Activated T-helper 1 cell treated with anti-CD3 and anti-CD28 coated beads, Interleukin-12 subunit alpha, Interleukin-12 subunit beta, Interleukin-2, Interleukin-4 antibody, amounts not matched to agents 30 ng/mL and 10 ng/mL and 1 ng/mL, durations not matched to agents 14 hours and 24 hours and 36 hours (primary cell): ENCODE data around the gene WDFY4. TPM values are rescaled to one million over a fixed set of nuclear protein-coding genes. Genes with fewer than 3 reads are reported as not detected.
"Not testable (repeated sequence)": the region's sequence is repeated elsewhere in the genome, so short reads cannot be mapped to it uniquely, and the experiment has no call there.

ENCODE experiments used
- DNase-seq: peaks from one replicate; pipeline ENCODE4 v3.0.0; 2021; ENCODE audit warnings: low spot score
- H3K27ac Mint-ChIP-seq: one replicate; pipeline ENCODE4 v1.8.0; 2021; ENCODE audit warnings: mild to moderate bottlenecking, mixed read lengths
- H3K27me3 Mint-ChIP-seq: one replicate; pipeline ENCODE4 v1.8.0; 2022; ENCODE audit warnings: mild to moderate bottlenecking, moderate library complexity, mixed read lengths; ENCODE audit not compliant: insufficient read depth
- H3K36me3 Mint-ChIP-seq: one replicate; pipeline ENCODE4 v1.8.0; 2021; ENCODE audit warnings: low read depth, mixed read lengths
- H3K4me1 Mint-ChIP-seq: one replicate; pipeline ENCODE4 v1.8.0; 2021; ENCODE audit warnings: low read depth, mixed read lengths
- H3K4me3 Mint-ChIP-seq: one replicate; pipeline ENCODE4 v1.8.0; 2021; ENCODE audit warnings: mild to moderate bottlenecking, moderate library complexity, mixed read lengths
- H3K9me3 Mint-ChIP-seq: one replicate; pipeline ENCODE4 v1.8.0; 2021; ENCODE audit warnings: mixed read lengths
- intact Hi-C: fragments of 100-400 bp; cut with micrococcal nuclease; formaldehyde crosslinking; loops from one replicate; pipeline ENCODE4 v1.15.1; 2024
- total RNA-seq: library from RNA; stranded (reverse); gene quantifications from 2 replicates; pipeline ENCODE4 v1.2.3, GENCODE V29; 2022

Gene WDFY4
- 0.08 TPM in 1 of 2 replicates, not detected in the other for total RNA-seq

GRCh38 chr10:48684792-48685623, at the start of gene WDFY4:
WDFY4 (plus strand) TSS chr10:48684873; CDS start chr10:48709733, 24,860 bp downstream.
- H3K9me3 Mint-ChIP-seq: no peaks in the 10 kb centered on the region
- H3K4me3 Mint-ChIP-seq: no peak within 1 kb of the TSS
- peaks cover 18% of the 10 kb centered on the region for H3K27me3 Mint-ChIP-seq
- no peaks in the 10 kb centered on the region for H3K4me1 Mint-ChIP-seq
- no peaks in the 10 kb centered on the region for H3K36me3 Mint-ChIP-seq
- intact Hi-C loops: no loop called here
- DNase-seq: no peak
- H3K27ac Mint-ChIP-seq: no peak within 1 kb of the TSS

- intact Hi-C loops: loop anchor here (5.0 kb wide), 1 partner anchor 1872 kb away; no protein-coding TSS in a partner anchor
- Mint-ChIP-seq H3K36me3 (no peaks in the 10 kb centered on the region), H3K27ac (no peak overlapping the region), H3K4me3 (no peak overlapping the region), H3K4me1 (peaks cover 20% of the 10 kb centered on the region), H3K9me3 (peaks cover 5% of the 10 kb centered on the region), H3K27me3 (peaks cover 6% of the 10 kb centered on the region)
- no peak for DNase-seq
These were observed 49.6 kb upstream of the WDFY4 start for GRCh38 chr10:48634984-48635557.

- Mint-ChIP-seq H3K4me1 (peaks cover 20% of the 10 kb centered on the region), H3K4me3 (no peak overlapping the region), H3K9me3 (peaks cover 9% of the 10 kb centered on the region), H3K36me3 (no peaks in the 10 kb centered on the region), H3K27ac (no peak overlapping the region), H3K27me3 (peaks cover 8% of the 10 kb centered on the region)
- DNase-seq: no peak
- intact Hi-C loops: no loop called here
These were observed 48.4 kb upstream of the WDFY4 start for GRCh38 chr10:48636231-48636630.

- intact Hi-C loops: no loop called here
- Mint-ChIP-seq H3K27ac (no peak overlapping the region), H3K27me3 (peaks cover 8% of the 10 kb centered on the region), H3K36me3 (no peaks in the 10 kb centered on the region), H3K4me1 (peaks cover 20% of the 10 kb centered on the region), H3K9me3 (peaks cover 12% of the 10 kb centered on the region), H3K4me3 (no peak overlapping the region)
- DNase-seq: no peak
These were observed 47.8 kb upstream of the WDFY4 start for GRCh38 chr10:48636901-48637300.

GRCh38 chr10:48638158-48638557, 46.5 kb upstream of the WDFY4 start:
- no peak for DNase-seq
- no peak overlapping the region for H3K4me3 Mint-ChIP-seq
- H3K36me3 Mint-ChIP-seq: no peaks in the 10 kb centered on the region
- peaks cover 6% of the 10 kb centered on the region for H3K27me3 Mint-ChIP-seq
- H3K9me3 Mint-ChIP-seq: peaks cover 15% of the 10 kb centered on the region
- intact Hi-C loops: no loop called here
- H3K4me1 Mint-ChIP-seq: peaks cover 19% of the 10 kb centered on the region
- no peak overlapping the region for H3K27ac Mint-ChIP-seq

GRCh38 chr10:48638739-48639527, 45.7 kb upstream of the WDFY4 start:
- H3K27ac Mint-ChIP-seq: no peak overlapping the region
- peaks cover 15% of the 10 kb centered on the region for H3K9me3 Mint-ChIP-seq
- no peak for DNase-seq
- H3K36me3 Mint-ChIP-seq: no peaks in the 10 kb centered on the region
- no peak overlapping the region for H3K4me3 Mint-ChIP-seq
- intact Hi-C loops: no loop called here
- H3K4me1 Mint-ChIP-seq: peaks cover 12% of the 10 kb centered on the region
- peaks cover 8% of the 10 kb centered on the region for H3K27me3 Mint-ChIP-seq

GRCh38 chr10:48639632-48640031, 45.0 kb upstream of the WDFY4 start:
- no peak overlapping the region for H3K27ac Mint-ChIP-seq
- H3K4me3 Mint-ChIP-seq: no peak overlapping the region
- H3K4me1 Mint-ChIP-seq: peaks cover 5% of the 10 kb centered on the region
- H3K9me3 Mint-ChIP-seq: peaks cover 15% of the 10 kb centered on the region
- no peak for DNase-seq
- intact Hi-C loops: no loop called here
- H3K27me3 Mint-ChIP-seq: peaks cover 9% of the 10 kb centered on the region
- no peaks in the 10 kb centered on the region for H3K36me3 Mint-ChIP-seq

- Mint-ChIP-seq H3K36me3 (no peaks in the 10 kb centered on the region), H3K27me3 (peaks cover 13% of the 10 kb centered on the region)
- no peak for DNase-seq
These were observed 44.3 kb upstream of the WDFY4 start for GRCh38 chr10:48640326-48640725.

GRCh38 chr10:48641099-48641690, 43.5 kb upstream of the WDFY4 start:
- H3K4me1 Mint-ChIP-seq, H3K27ac Mint-ChIP-seq, H3K36me3 Mint-ChIP-seq, intact Hi-C loops, DNase-seq, H3K4me3 Mint-ChIP-seq: not testable (repeated sequence)
- H3K9me3 Mint-ChIP-seq: peaks cover 15% of the 10 kb centered on the region
- H3K27me3 Mint-ChIP-seq: peaks cover 17% of the 10 kb centered on the region

More at GRCh38 chr10:48640326-48640725, 44.3 kb upstream of the WDFY4 start:
- intact Hi-C loops: no loop called here
- Mint-ChIP-seq H3K4me1 (no peaks in the 10 kb centered on the region), H3K9me3 (peaks cover 15% of the 10 kb centered on the region), H3K27ac (no peak overlapping the region), H3K4me3 (no peak overlapping the region)

GRCh38 chr10:48645600-48645999, 39.1 kb upstream of the WDFY4 start:
- intact Hi-C loops: no loop called here
- H3K4me1 Mint-ChIP-seq: no peaks in the 10 kb centered on the region
- peaks cover 19% of the 10 kb centered on the region for H3K27me3 Mint-ChIP-seq
- no peak overlapping the region for H3K4me3 Mint-ChIP-seq
- H3K9me3 Mint-ChIP-seq: peaks cover 6% of the 10 kb centered on the region
- no peak overlapping the region for H3K27ac Mint-ChIP-seq
- DNase-seq: no peak
- no peaks in the 10 kb centered on the region for H3K36me3 Mint-ChIP-seq

- peaks cover 25% of the 10 kb centered on the region for H3K27me3 Mint-ChIP-seq
- H3K9me3 Mint-ChIP-seq, H3K36me3 Mint-ChIP-seq, H3K4me1 Mint-ChIP-seq, H3K4me3 Mint-ChIP-seq, intact Hi-C loops, DNase-seq, H3K27ac Mint-ChIP-seq: not testable (repeated sequence)
These were observed 37.6 kb upstream of the WDFY4 start for GRCh38 chr10:48647073-48647472.

- Mint-ChIP-seq H3K27me3 (peaks cover 36% of the 10 kb centered on the region), H3K4me3 (no peak overlapping the region), H3K27ac (no peak overlapping the region), H3K36me3 (no peaks in the 10 kb centered on the region), H3K4me1 (no peaks in the 10 kb centered on the region), H3K9me3 (no peaks in the 10 kb centered on the region)
- no peak for DNase-seq
- intact Hi-C loops: no loop called here
These were observed 36.3 kb upstream of the WDFY4 start for GRCh38 chr10:48648172-48648942.
